ENCODE results near the gene SLC12A9. TPM values are rescaled to one million over a fixed set of nuclear protein-coding genes. Genes with fewer than 3 reads are reported as not detected.

SLC12A9 gene
- total RNA-seq, 4 donors from 2014 or later: 15.2 to 27.9 (median 17.2) TPM

DNA sequence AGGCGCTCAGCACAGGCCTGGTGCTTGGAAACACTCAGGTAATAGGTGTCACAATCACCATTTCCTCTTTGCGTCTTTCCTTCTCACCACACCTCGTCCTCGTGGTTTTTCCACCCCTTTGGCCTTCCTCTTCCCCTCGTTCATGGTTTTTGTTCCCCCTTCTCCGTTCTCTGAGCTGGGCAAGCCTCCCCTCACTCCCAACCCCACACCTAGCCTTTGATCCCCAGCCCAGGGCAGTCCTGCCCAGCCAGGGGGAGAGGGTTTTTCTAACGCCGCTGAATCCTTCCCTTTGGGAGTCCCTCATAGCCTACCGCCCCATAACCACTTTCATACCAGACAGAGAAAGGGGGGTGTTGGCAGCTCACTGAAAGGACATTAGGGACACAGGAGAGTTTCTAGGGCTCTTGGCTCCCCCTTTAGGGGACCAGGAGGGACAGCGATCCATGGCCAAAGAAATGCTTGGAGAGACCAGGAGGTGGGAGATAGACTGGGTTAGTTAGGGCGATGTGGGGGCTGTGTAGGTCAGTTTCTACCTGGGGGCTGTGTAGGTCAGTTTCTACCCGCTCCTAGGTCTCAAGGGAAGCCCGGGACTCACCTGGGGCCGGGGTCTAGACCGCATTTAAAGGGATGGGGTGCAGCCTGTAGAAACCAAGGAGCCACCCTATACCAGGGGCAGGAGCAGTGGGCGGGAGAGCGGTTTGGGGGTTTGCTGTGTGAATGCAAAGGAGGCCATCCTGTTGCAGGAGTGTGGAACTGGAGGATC is 26.6 kb upstream of the SLC12A9 start:
- WGBS, 2 donors: 36 to 43% methylated on average over 17 of the region's 17 CpGs
- intact Hi-C loops (cut with DNase I): no loop called here
- TF ChIP-seq, protein P1, sequence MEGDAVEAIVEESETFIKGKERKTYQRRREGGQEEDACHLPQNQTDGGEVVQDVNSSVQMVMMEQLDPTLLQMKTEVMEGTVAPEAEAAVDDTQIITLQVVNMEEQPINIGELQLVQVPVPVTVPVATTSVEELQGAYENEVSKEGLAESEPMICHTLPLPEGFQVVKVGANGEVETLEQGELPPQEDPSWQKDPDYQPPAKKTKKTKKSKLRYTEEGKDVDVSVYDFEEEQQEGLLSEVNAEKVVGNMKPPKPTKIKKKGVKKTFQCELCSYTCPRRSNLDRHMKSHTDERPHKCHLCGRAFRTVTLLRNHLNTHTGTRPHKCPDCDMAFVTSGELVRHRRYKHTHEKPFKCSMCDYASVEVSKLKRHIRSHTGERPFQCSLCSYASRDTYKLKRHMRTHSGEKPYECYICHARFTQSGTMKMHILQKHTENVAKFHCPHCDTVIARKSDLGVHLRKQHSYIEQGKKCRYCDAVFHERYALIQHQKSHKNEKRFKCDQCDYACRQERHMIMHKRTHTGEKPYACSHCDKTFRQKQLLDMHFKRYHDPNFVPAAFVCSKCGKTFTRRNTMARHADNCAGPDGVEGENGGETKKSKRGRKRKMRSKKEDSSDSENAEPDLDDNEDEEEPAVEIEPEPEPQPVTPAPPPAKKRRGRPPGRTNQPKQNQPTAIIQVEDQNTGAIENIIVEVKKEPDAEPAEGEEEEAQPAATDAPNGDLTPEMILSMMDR (IDR thresholded peaks at IDR 0.05): no peak
- no peak for TF ChIP-seq POLR2A (IDR thresholded peaks at IDR 0.05)
- peak overlapping the region; percentile 36 to 73 (median 37) for H3K4me3 ChIP-seq (replicated peaks in 1 of 3)
- H3K27ac ChIP-seq: peak overlapping the region in 2 of 3 donors; percentile 24 to 38
- no peak for DNase-seq
- H3K4me1 ChIP-seq: peaks cover 0 to 9% of the 10 kb centered on the region in 2 donors
- no peaks in the 10 kb centered on the region for H3K27me3 ChIP-seq
- no peaks in the 10 kb centered on the region for H3K9me3 ChIP-seq
- H3K36me3 ChIP-seq: peaks cover 5 to 11% of the 10 kb centered on the region in 2 donors

DNA sequence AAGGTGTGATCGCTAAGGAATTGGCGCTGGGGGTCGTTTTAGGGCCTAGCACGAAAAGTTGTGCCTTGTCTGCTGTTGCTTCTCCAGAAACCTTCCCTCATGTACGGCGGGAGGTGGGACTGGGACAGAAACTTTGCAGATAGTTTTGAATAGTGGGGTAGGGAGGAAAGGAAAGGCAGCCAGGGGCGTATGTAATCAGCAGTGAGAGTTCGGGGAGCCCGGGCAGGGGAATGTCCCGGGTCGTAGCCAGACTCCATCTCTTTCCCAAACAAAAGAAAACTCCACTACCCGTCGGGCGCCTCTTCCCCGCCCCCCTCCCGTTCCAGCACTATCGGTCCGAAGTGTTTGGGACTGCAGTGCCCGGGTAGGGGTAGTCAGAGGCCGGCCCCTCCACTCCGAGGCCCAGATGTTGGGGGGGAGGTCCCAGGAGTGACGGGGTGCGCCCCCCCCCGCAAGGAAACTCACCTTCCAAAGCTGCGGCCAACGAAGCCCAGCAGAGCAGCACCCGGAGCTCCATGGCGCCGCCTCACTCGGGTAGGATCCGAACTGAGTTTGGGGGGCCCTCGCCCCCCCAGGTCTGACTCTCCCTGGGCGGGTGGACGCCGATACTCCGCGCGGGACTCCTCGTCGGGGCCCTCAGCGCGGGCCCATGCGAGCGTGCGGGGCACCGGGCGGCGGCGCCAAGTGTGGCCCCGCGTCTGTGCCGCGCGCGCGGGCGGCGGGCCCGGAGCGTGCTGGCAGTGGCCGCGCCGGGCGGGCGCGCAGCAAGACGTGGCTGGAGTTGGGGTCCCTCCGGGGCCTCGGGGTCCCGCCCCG is 25.8 kb upstream of the SLC12A9 start:
- Histone ChIP-seq H3K36me3 (peaks cover 5 to 9% of the 10 kb centered on the region in 2 donors), H3K4me3 (replicated peaks in 1 of 3) (peak overlapping the region; percentile 36 to 73 (median 37)), H3K9me3 (no peaks in the 10 kb centered on the region), H3K27me3 (no peaks in the 10 kb centered on the region), H3K4me1 (peaks cover 0 to 9% of the 10 kb centered on the region in 2 donors), H3K27ac (peak overlapping the region in 2 of 3 donors; percentile 38 to 78)
- no peak for TF ChIP-seq POLR2A (IDR thresholded peaks at IDR 0.05)
- TF ChIP-seq, protein P1 (IDR thresholded peaks at IDR 0.05): no peak
- peak in 1 of 2 donors; percentile 23 for DNase-seq
- intact Hi-C loops (cut with DNase I): no loop called here
- 4% methylated on average over 19 to 20 of the region's 71 CpGs for WGBS, 2 donors

DNA sequence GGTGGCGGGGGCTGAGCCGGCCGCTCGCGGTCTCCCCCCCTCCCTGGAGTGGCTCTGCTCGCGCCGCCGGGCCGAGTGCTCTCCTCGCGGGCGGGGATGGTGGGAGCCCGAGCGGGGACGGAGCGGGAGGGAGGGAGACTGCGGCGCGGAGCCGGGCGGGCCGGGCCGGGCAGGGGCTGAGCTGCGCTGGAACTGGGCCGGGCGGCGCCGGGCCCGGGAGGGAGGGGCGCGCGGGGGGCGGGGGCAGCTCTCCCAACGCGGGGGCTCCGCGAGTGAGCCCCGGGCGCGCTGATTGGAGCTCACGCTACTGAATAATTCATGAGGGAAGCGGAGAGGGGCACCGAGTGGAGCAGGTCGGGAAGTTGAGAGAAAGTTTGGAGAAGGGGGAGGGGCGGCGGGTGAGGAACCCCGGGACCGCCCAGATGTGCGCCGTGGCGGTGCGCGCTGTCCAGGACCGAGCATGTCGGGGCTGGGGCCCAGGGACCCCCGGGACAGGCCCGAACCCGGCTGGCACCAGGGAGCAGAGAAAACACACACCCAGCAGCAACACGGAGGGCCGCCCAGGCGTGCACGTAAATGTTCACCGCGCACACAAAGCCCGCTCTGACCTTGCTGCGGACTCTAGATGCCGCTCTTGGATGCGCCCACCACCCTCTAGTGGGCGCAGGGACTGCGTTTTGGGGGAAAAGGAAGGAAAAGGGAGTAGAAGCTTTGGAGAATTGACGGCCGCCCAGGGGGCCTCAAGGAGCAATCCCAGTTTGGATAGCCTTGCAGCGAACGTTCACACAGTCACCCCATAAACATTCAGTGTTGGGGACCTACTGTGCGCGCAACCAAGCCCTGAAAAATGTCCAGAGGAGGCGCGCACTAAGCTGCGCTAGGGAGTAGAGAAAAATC is 24.9 kb upstream of the SLC12A9 start, which contains the start of gene EPHB4:
TSS of gene EPHB4 (minus strand) at position 194 of the 897 bp plus-strand sequence. CDS start 493 bp downstream, outside the sequence.
- peak; percentile 78 to 80 for DNase-seq
- TF ChIP-seq POLR2A (IDR thresholded peaks at IDR 0.05): peak in 1 of 2 donors; percentile 21
- TF ChIP-seq, protein P1 (IDR thresholded peaks at IDR 0.05): peak in 1 of 6 experiments; percentile 5
- peaks cover 0 to 9% of the 10 kb centered on the region in 2 donors for H3K4me1 ChIP-seq
- H3K36me3 ChIP-seq: peaks cover 0 to under 1% of the 10 kb centered on the region in 2 donors
- intact Hi-C loops (cut with DNase I): no loop called here
- no peaks in the 10 kb centered on the region for H3K27me3 ChIP-seq
- no peaks in the 10 kb centered on the region for H3K9me3 ChIP-seq
- peak within 1 kb of the TSS in 2 of 3 donors; percentile 38 to 78 for H3K27ac ChIP-seq
- 1 to 2% methylated on average over 42 to 47 of the region's 80 CpGs for WGBS, 2 donors
- peak within 1 kb of the TSS; percentile 37 to 73 (median 47) for H3K4me3 ChIP-seq (replicated peaks in 1 of 3)

DNA sequence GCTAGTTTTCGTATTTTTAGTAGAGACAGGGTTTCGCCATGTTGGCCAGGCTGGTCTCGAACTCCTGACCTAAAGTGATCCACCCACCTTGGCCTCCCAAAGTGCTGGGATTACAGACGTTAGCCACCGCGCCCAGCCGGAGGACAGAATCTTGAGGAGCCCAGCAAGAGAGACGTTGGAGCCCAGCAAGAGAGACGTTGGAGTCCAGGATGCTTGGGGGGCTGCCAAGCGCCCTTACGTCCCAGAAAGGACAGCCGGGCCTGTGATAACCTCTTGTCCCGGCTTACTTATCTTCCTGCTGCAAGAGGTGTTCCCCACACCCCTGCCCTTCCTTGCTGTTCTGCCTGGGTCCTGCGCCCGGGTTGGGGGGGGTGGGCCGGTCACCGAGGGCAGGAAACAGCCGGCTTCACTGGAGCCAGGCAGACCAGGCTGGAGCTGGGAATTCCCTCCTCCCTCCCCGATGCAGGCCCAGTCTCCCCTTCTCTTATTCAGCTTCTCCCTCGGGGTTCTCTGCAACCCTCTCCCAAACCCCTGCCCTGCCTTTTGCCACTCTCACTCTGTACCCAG is 23.3 kb upstream of the SLC12A9 start:
- H3K4me1 ChIP-seq: peaks cover 0 to 9% of the 10 kb centered on the region in 2 donors
- H3K9me3 ChIP-seq: no peaks in the 10 kb centered on the region
- no peak overlapping the region for H3K4me3 ChIP-seq (replicated peaks in 1 of 3)
- TF ChIP-seq POLR2A (IDR thresholded peaks at IDR 0.05): no peak
- TF ChIP-seq, protein P1 (IDR thresholded peaks at IDR 0.05): no peak
- peak overlapping the region in 2 of 3 donors; percentile 33 to 38 for H3K27ac ChIP-seq
- intact Hi-C loops (cut with DNase I): no loop called here
- WGBS, 2 donors: 38 to 57% methylated on average over 16 to 20 of the region's 20 CpGs
- no peaks in the 10 kb centered on the region for H3K27me3 ChIP-seq
- peak; percentile 28 to 31 for DNase-seq
- H3K36me3 ChIP-seq: no peaks in the 10 kb centered on the region
